Measurements from ENCODE around the gene DPM3.

Gene DPM3

DNA sequence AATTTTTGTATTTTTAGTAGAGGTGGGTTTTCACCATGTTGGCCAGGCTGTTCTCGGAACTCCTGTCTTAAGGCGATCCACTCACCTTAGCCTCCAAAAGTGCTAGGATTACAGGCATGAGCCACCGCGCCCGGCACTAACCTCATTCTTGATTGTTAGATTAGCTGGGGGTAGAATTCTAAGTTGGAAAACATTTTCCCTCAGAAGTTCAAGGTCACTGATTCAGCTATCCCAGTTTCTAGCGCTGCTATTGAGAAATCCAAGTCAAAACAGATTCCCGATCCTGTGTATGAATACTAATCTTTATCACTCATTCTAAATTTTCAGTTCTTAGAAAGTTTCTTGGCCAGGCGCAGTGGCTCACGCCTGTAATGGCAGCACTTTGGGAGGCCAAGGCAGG is 37.0 kb downstream of the DPM3 start:
- no peak for DNase-seq (ENCODE audit: low read depth in 2 of 3, low spot score in 1 of 3)

DNA sequence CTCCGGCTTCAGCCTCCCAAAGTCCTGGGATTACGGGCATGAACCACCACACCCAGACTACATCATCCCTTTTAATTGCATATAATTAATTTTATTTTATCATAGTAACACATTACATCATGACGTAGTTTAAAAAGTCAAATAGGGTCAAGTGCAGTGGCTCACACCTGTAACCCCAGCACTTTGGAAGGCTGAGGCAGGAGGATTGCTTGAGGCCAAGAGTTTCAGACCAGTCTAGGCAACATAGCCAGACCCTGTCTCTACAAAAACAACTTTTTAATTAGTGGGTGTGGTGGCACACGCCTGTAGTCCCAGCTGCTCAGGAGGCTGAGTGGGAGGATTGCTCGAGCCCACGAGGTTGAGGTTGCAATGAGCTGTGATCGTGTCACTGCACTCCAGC is 41.0 kb downstream of the DPM3 start:
- no peak for DNase-seq (ENCODE audit: low read depth in 2 of 3, low spot score in 1 of 3)

DNA sequence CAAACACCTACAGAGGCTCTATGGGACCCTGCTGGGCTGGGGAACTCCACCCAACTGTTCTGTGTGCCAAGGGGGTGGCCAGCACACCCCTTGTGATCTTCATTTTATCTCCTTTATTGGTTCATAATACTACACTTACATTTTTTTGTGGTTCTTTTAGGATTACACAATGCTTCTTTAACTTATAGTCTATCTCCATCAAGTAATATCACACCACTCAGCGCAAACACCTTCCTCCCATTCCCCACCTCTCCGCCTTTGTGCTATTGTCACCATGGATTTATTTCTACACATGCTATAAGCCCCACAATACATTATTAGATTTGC is 45.7 kb downstream of the DPM3 start:
- DNase-seq (ENCODE audit: low read depth in 2 of 3, low spot score in 1 of 3), result no peak

DNA sequence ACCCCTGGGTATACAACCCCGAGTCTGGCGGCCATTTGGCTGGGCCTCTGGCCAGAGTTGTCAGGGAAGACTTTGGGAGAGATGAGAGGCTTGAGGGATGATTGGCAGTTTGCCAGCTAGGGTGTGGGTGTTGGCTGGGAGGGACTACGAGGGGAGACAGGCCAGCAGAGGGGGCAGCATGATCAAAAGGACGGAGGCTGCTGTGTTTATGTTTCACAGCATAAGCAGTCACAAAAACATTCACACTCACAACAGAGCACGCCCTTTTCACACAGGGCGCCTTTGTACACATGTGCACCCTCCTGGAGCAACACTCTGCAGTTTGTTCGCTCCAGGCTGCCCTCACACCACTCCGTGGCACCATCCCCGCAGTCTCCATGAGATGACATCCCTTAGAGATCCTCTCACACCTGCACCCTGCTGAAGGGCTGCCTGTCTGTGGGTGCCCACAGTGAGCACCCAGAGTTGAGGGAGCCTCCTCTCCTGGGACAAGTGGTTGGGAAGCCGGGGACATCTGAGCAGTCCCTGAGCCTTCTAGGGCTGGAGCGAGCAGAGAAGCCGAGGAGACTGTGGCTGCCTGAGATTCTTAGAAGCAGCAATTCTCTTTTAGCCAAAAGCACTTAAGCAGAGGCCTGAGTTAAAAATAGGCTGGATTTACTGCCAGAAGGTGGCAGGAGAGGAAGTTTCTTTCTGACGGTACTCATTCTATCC is 46.3 kb downstream of the DPM3 start:
- no peak for DNase-seq (ENCODE audit: low read depth in 2 of 3, low spot score in 1 of 3)

DNA sequence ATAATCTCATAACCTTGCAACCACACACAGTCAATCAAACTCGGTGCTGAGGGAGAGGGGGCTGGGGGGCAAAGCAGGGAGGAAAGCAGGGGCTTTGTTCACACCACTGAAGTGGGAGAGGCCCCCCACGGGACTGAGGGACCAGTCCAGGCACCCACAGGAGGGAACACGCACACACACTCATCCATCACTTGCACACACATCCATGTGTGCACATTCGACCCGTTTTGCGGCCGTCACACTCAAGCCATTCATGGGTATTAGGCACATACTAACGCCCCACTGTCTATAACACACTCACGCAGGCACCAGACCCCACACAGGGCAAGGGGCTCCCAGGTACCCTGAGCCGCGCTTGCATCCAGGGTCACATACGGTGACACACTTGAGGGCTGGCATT is 47.7 kb downstream of the DPM3 start:
- no peak for DNase-seq (ENCODE audit: low read depth in 2 of 3, low spot score in 1 of 3)

DNA sequence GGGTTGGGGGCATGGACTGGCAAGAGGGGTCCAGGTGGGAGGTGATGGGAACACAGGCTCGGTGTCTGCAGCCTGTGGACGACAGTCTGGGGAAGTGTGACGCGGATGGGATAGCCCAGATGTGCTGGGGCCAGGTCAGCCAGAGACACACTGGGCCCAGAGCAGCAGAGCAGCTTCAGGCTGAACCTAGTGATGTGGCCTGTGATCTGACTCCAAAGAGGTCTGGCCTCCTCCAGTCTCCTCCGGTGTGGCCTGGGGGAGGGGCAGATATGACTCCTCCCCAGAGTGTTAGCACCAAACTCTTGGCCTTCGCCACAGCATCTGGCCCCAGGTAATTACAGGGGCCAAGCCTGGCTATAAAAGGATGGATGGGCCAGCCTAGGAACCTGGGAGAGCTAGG is 48.2 kb downstream of the DPM3 start:
- no peak for DNase-seq (ENCODE audit: low read depth in 2 of 3, low spot score in 1 of 3)

DNA sequence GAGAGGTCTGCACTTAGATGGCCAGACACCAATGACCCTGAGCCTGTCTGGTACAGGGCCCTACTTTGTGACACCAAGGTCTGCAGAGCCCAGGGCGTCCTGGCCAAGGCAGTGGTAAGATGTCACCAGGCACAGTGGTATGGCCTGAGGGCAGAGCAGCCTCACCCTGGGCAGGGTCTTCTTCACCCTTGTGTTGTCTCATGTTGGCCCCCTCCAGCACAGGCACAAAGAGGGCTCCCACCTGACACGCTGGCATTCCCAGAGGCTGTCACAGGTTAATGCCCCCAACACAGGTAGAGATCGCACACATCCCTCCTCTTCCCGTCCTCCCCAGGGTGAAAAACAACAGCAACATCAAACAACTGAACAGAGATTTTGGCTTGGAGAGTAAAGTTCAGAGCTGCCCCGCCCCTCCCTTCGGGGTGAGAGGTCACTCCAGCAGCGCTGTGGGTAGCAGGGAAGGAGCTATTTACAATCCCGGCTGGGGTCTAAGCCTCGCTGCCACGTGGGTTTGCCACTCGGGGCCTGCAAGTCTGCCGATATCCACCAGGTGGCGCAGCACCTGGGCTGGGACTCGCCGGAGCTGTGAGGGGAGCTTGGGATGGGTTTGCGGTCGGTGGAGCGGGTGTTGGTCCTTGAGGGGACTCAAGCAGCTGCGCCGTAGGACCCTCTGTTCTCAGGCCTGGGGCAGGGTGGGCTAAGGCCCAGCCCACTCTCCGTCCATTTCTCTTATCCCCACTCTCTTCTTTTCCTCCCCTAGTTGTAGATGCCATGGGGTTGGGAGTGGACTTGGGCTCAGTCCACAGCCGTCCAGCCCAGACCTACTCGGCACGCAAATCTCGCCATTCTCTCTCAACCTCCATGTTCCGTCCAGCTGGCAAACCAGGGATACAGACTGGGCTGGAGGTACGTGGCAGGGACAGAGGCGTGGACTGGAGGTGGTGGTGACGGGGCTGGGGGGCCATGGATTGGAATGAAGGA is 49.0 kb downstream of the DPM3 start:
- peak; percentile 74 to 88 (median 77) for DNase-seq (ENCODE audit: low read depth in 2 of 3, low spot score in 1 of 3)

Measured in stimulated activated CD4-positive, alpha-beta T cell treated with anti-CD3 and anti-CD28 coated beads, Interleukin-12 subunit alpha, Interleukin-12 subunit beta, amount 100 ng/mL, for 48 hours (primary cell).